IPS-NIHi7 (cell line): ENCODE results near the gene TPCN2.
A peak's percentile ranks its signal among the peaks of the same experiment; 100 is the strongest.

Experiments
- DNase-seq: peaks from one replicate; pipeline ENCODE4 v3.0.0; 2012; ENCODE audit warnings: mixed read lengths; ENCODE audit errors: extremely low spot score

The TPCN2 gene

DNA sequence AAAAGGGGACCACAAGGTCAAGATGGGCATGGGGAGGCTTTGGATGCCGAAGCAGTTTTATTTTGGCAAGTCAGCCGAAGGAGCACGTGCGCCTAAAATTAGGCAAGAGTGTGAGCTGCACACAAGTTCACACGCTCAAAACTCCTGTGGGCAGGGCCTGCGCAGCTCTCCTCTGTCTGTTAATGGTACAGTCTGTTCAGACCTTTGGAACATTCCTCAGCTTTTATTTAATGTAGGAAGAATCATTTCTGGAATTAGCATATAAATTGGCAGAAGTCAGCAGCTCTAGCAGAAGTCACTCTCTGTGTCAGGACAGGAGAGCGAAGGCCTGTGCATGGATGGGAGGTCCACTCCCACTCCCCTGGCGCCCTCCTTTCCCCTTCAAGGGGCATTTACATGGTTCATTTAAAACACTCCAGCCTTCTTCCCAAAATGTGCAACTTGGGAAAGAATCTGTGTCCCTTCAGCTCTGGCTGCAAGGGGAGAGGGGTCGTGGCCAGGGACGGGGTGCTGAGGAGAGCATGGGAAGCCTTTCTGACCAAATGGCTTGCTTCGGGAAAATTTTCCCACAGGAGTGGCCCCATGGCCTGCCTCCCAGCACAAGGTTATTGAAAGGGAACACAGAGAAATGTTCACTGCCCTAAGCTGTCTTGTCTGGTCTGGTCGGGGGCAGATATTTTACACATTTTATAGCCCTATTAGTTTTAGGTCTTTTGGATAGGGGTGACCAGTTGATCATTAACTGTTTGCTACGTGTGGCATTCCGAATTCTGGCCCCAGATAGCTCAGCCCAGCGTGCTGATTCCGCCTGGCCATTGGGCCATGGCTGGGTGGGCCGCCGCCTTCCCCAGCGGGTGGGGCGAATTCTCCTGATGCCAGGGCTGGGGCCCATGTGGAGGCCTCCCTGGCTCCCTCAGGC lies 63.2 kb downstream of the TPCN2 start:
- DNase-seq = no peak

DNA sequence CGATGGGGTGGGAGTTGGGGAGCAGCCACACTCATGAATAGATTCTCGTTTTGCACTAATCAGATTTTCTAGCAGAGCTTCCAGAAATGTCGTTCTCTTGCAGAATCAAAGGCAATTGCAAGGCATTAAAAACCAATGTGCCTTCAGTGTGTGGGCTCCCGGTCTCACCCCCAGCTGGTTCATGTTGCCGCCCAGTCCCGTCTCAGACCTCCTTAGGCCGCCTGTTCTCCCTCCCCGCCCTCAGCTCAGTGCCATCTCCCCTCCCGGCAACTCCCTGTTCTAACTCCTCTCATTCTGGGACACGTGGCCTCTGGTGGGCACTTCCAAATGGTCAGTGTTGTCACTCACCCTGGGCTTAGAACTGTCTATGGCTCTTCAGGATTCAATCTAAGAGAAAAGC lies 64.5 kb downstream of the TPCN2 start:
- DNase-seq = no peak

DNA sequence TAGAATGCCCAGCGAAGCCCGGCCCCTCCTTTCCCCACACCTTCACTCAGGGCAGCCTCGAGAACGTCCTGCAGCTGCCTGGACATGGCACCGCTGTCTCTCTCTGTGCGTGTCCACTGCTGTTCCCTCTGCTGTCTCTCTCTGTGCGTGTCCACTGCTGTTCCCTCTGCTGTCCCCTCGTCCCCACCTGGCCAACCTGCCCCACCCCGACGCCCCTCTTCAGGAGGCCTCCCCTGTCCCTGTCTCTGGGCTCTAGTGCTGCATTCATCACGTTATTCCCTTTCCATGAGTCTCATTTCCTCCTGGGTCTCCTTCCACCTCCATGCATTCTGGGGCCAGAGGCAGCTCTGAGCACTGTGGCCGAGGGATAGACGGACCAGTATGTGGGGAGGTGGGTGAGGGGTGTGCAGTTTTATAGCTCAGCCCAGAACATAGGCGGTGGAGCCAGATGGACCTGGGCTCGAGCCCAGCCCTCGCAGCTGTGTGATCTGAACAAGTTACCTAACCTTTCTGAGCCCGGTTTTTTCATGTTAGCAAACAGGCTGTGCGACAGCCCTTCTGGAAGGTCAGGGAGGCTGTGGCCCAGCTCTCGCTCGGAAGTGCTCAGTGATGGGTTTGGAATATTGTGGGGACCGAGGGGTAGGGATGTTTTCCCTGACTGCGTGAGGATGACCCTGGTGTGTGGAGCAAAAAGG lies 65.1 kb downstream of the TPCN2 start:
- no peak for DNase-seq

DNA sequence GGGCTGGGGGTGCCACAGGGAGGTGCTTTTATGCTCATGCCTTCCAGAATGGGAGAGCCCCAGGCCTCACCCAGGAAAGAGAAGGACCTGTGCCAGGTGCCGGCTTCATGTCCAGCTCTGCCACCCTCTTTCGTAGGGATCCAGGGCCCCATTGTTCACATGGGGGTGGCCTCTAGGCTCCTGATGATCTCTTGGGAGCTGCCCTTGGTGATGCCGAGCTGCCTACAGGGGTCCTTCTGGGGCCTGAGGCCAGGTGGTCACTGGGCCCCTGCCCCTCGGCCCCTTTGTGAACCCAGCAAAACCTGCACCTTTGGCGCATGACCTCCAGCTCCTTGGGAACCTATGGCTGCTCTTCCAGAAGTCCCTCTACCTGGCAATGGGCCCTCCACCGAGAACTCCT lies 65.6 kb downstream of the TPCN2 start:
- DNase-seq = no peak

DNA sequence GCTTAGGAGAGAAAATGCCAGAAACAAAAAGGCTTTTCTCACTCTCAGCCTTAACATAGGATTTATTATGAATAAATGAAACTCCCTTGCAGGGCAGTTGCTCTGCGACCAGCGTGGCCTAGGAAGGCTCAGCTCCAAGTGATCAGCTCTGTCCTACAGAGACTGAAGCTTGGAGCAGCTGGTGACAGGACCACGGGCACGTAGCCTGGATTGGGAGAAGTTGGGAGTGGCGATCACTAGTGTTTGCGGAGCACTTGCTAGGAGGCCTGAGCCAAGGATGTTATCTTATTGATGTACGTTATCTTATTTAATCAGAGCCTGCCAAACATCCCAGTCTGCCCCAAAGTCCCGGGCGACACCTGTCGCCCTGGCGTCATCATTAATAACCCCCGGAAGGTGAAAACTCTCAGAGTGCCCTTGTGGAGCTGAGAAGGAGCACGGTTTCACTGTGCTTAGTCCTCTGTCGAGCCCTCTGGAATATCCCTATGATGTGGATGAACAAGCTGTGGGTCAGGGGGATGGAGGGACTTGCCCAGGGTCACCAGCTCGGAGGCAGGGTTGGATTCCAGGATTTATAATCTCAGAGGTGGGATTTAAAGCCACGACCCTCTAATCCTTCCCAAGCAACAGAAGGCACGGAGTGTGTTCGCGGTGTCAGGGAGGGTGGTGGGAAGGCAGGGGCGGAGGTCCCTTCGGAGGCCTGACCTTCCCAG lies 66.2 kb downstream of the TPCN2 start:
- DNase-seq = no peak

DNA sequence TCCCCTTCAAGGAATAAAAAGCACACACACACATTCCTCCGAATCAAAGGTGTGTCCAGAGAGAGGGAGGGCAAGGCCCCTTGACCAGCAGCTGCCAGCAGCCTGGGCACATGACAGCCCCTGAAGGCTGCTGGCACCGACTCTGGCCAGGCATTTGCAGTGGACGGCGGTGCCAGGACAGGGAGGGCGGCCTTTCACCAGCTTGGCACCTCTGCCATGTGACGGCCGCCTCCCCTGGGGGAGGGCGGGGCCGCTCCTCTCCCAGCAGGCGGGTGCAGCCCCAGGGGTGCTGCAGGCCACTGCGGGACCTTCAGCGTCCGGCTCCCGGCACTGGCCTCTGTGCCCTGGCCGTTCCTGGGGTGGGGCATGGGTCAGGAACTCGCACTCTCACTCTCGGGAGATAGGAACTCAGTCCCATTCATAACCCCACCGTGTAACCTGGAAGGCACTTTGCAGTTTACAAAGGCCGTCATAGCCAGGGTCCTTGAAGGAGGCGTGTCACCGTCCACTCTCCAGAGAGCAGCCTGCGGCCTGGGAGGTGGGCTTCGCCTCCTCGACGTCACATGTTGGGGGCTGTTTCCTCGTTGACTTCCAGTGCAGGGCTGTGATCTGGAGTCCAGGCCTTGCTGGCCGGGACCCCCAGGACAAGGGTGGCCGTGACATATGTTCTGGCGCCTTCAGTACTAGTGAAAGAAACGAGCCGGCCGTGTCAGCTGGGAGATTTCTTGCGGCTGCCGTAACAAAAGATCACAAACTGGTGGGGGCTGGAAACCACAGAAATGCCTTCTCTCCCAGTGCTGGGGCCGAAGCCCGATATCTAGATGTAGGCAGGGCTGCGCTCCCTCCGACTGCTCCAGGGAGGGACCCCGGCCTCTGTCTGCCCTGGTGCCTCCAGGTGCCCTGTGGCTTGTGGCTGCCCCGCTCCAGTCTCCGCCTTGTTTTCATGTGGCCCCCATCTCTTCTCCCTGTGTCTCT lies 67.1 kb downstream of the TPCN2 start:
- DNase-seq = no peak

DNA sequence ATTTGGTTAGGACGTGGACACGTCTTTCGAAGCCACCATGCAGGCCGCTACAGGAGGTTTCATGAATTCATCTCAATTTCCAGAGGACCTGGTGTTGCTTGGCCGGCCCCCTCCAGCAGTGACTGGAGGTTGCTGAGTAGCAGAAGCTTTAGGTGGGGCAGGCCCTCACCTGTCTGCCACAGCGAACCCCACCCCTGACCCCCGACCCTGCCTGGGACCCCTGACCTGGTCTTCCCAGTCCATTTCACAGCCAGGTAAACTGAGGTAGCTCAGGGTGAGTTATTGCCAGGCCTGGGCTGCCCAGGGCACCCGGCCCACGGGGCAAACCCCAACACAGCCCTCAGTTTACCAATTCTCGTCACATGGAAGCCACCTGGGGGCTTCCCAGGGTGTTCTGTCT lies 67.9 kb downstream of the TPCN2 start:
- no peak for DNase-seq

DNA sequence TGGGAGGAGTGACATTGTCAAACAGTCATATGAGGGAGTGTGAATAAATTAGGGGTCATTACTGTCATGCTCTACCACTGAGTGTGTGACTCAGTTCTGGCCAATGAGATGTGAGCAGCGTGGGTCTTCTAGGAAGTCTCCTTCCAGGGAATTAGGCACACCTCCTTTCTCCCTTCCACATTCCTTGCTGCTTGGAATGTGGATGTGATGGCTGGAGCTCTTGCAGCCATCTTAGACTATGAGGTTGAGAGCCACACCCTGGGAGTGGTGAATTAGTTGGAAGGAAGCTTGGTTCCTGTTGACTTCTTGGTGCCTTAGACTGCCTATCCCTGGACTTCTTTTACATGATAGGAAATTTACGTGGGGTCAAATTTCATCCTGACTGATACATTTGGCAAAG lies 70.5 kb downstream of the TPCN2 start:
- DNase-seq = no peak

DNA sequence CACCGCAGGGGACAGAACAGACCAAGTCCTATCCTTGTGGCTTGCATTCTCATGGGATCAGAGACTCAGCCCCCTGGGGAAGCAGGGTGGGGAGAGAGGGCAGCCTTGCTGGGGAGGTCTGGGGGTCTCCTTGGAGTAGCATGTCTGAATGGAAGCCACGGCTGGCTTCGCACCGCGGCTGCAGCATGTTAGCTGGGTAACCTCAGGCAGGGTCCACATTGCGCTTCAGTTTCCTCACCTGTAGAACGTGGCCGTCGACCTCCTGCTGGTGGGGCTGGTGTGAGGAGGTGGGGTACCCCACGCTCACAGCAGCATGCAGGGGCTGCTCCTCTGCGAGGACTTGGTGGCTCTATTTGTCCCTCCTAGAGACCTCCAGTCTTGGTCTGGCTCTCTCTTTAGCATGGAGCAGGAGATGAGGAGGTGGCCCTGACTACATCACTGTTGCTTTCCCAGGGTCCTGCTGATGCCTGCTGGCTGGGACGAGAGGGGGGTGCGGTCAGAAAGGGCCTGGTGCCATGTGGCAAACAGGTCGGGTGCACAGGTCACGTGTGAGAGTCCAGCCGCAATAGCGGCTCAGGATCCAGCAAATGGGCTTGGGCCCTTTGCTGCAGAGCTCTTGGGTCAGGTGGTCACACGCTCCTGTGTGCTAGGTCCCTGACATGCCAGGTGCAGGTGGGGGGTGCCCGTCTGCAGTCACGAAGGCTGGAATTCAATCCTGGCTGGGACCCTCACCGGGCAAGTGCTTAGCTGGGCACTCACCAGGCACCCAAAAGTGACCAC lies 71.6 kb downstream of the TPCN2 start:
- no peak for DNase-seq

DNA sequence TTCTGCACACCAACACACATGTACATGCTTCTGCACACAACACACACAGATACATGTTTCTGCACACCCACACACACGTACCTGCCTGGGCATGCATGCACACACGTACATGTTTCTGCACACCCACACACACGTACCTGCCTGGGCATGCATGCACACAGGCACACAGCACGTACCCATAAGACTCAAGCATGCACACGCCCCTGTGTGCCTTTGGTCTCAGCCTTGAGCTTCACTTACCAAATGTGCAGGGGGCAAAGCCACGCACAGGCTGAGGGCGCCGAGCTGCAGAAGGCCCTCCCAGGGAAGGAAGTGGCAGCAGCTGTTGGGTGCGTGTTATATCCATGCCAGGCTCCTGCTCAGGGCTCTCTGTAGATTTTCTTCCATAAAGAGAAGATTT lies 72.3 kb downstream of the TPCN2 start:
- no peak for DNase-seq

DNA sequence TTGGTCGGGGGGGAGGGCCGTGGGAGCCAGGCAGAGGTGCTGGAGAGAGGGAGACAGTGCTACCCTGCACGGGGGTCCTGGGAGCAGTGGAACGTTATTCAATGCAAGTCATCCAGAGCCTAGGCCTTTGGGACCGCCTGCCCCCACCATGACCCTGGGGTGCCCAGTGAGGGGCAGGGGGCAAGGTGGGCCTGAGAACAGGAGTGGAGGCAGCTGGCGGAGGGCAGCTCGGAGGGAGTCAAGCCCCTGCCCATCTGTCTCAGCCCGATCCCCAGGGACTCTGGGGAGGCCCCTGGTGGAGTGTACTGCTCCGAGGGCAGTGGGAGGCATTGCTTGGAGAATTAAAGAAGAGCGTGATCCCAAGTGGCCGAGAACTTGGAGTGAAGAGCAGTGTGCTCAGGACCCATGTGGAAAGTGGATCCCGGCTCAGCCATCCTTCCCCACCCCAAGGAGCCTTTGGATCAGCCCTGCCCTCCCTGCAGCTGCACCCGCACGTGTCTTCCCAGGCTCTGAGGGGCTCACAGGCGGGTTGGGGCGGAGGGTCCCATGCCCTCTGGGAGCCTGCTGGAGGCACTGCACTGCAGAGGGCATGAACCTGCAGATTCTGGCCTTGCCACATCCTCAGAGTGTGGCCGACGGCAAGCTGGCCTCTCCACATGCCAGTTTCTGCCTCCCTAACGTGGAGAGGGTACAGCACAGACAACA lies 73.0 kb downstream of the TPCN2 start:
- no peak for DNase-seq

DNA sequence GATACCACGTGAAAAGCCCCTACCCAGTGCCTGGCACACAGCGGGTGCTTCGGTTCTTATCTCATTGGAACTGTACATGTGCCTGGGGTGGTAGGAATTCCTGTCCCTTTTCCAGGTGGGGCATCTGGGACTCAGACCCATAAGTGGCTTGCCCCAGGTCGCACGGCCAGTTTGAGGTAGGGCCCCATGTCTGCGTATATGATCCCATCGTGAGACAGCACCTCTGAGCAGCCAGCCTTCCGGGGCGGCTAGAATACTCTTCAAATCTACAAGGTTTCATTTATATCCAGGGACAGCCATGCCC lies 73.5 kb downstream of the TPCN2 start:
- DNase-seq = no peak

DNA sequence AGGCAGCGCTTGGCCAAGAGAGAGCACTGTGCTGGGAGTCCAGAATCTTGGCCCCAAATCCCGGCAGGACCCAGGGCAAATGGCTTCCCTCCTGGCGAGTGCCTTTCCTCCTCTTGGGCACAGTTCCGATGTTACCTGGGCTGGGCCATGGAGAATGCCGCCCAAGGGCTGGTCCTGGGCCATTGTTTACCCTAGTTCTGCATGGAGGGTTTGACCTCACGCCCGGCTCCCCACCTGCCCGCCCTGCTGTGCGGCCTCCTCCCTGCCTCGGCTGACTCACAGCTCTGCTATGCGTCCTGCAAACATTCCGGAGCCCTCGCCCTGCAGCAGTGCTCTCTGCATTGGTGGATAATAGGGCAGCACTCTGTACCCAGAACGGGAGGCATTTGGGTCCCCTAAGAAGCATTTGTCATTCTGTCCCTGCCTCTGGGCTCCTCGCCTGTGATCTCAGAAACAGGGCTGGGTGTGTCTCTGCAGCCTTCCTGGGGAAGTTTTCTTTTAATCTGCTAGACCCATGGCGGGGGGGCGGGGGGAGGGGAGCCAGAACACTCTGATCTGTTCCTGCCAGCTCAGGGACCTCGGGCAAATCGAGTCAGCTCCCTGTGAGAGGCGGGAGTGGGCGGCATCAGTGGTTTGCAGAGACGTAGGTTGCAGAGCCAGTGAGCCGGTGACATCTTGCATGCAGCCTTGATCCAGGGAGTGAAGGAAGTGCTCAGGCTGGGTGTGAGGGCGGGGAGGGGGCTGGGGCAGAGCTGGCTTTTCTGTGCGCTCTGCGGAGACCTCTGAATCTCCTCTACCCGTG lies 74.1 kb downstream of the TPCN2 start:
- DNase-seq = peak; percentile 94

DNA sequence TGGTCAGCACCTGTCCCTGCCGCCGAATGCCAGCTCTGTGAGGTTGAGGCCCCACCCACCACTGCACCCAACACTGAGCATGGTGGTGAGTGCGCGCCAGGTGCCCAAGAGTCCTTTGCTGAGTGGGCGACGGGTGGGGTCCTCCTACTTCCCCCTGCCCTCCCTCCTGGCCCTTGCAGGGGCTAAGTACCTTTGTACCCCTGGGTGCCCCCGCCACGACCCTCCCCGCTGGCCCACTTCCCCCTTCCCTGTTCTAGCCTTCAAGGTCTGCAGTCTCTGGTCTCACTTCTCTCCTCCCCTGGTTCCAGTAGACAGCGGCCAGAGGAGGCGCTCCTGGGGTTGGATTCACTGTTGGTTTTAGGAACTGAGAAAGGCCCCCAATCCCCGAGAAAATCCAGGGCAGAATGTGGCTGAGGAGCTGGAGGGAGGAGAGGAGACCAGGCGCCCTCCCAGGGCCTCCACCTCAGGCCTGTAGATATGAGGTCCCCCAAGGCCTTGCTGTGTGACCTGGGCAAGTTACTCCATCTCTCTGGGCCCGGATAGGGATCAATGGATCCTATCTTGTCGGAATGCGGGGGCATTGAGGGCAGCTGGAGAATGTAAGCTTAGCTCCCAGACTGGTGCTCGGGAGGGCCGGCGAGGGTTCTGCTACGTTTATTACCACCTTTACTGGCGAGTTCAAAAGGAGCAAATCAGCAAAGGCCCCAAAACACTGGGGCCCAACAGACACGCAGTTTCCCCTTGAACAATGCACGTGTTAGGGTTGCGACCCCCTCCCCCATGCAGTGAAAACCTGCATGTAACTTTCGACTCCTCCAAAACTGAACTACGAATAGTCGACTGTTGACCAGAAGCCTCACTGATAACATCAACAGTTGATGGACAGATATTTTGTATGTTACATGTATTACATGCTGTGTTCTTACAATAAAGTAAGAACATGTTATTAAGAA lies 75.1 kb downstream of the TPCN2 start:
- no peak for DNase-seq

DNA sequence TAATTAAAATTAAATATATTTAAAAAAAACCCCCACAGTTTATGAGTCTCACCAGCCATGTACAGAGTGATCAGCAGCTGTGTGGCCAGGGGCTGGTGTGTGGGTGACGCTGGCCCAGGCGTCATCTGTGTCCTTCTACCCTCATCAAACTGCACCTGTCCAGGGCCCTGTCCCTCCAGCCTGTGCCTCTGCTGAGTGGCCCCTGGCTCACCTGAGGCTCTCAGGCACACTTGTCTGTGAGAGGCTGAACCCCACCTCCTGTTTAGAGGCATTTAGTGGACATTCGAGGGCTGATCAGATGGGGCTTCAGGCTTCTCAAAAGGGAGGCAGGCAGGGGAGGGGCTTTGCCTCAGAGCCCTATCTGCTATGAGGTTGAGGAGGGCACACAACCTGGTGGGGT lies 77.1 kb downstream of the TPCN2 start:
- no peak for DNase-seq

DNA sequence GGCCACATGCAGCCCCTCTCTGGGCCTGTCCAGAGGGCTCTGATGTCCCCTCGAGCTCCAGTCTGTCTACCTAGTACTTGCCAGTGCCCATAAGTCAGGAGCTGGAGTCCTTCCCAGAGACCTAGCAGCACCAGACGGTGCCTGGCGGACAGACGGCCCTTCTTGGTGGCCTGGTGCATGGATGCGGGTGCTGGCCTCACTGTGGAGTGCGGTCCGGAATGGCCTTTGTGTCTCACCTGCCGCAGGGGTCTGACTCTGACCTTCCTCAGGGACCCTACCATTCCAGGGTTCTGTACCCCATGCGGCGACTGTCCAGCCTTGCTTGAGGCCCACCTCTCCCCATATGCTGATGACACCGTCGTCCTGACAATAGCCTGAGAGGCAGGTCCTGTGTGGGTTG lies 77.6 kb downstream of the TPCN2 start:
- no peak for DNase-seq

DNA sequence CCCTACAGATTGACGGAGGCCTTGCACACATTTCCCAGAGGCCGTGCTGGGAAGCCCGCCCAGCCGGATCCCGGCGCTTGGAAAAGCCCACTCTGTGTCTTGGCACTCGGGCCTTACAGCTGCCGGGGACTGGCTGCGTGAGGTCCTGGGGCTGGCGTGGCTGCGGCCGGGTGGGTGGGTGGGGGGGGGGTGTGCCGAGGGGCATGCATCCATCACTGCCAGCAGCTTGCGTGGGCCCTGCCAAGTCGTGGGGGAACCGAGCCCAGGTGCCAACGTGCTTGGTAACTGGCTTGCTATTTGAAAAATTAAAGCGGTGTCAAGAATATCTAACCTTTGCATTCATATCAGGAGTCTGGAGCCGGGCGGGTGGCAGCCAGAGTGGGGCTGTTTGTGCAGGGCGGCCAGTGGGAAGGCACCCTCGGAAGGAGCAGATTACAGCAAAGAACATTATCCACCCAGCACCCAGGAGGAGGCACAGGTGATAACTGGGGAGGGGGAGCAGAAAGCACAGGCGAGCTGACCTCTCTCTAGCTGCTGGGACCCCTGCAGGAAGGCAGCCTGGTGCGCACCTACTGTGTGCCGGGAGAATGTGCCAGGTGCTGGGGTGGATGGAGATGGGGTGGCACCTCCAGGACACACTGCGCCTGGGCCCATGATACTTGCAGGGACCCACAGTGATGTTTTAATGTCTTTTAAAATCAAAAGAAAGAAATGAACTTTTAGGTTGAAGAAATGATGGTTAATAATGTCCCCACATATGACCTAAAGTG lies 78.5 kb downstream of the TPCN2 start:
- no peak for DNase-seq
